HG02840 (cell line): ENCODE results near the gene VSIG10.
"Not testable (repeated sequence)": the region's sequence is repeated elsewhere in the genome, so short reads cannot be mapped to it uniquely, and the experiment has no call there.

Experiments used
- ATAC-seq: cut with Tn5 transposase; IDR thresholded peaks from one replicate; pipeline ENCODE4 v1.9.1; 2021; ENCODE audit warnings: mild to moderate bottlenecking, moderate library complexity, moderate number of reproducible peaks; ENCODE audit not compliant: unreplicated experiment, low FRiP score

The VSIG10 gene

GRCh38 chr12:118103601-118104382 lies at the start of gene VSIG10:
TSS of gene VSIG10 (minus strand) at chr12:118104011. CDS start at chr12:118103671, 340 bp downstream.
- no peak for ATAC-seq

- ATAC-seq, result no peak
Observed at GRCh38 chr12:118151755-118152154, 47.9 kb upstream of the VSIG10 start.

GRCh38 chr12:118150625-118151024 lies 46.8 kb upstream of the VSIG10 start:
- no peak for ATAC-seq

DNA sequence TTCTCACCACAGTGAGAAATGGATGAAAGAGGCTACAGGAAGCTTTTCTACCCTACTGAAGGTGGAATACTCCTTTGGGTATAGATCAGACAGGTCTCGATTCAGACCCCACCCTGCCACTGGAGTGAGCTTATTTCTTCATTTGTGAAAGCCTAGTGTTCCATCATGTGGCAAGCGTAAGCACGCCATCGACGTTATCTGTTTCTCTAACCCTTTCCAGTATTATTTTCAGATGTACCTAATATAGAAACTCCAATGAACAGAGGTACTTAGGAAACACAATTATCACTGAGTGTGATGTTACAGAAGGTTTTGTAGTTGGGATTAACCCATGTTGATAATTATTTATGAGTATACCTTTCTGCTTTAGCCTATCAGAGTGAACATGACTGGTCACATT lies 44.5 kb upstream of the VSIG10 start:
- ATAC-seq, result no peak

DNA sequence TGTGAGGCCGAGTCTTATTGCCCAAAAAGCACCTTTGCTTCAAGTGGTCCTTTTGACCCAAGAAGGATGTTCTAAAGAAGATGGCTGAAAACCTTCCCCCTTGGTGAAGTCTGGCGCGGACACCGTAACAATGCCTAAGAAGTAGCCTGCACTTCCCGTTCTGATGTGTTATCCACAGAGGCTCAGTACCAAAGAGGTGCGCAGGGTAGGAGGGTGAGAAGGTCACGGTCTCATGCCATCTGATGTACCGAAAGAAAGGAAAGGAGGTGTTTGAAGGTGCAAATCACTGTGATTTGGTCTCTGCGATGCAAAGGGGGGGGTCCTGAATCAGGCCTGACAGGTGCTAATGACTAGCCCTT lies 42.0 kb upstream of the VSIG10 start:
- ATAC-seq, result no peak

DNA sequence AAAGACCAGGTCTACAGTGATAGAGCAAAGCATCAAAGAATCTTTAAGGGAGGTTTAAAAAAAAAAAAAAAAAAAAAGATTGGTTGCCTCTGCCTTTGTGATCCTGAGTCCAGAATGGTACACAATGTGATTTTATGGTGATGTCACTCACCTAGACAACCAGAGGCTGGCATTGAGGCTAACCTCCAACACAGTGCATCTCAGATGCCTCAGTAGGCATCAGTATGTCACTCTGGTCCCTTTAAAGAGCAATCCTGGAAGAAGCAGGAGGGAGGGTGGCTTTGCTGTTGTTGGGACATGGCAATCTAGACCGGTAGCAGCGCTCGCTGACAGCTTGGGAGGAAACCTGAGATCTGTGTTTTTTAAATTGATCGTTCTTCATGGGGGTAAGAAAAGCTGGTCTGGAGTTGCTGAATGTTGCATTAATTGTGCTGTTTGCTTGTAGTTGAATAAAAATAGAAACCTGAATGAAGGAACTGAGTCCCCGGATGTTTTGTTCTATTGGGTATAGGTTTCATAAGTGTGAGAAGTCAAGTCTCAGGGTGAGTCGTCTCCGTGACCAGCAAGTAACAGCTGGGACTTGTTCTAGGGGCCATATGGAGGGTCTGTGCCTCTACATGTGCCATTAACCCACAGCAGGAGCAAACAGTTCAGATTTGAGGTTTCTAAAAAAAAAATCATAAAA lies 41.4 kb upstream of the VSIG10 start:
- no peak for ATAC-seq

DNA sequence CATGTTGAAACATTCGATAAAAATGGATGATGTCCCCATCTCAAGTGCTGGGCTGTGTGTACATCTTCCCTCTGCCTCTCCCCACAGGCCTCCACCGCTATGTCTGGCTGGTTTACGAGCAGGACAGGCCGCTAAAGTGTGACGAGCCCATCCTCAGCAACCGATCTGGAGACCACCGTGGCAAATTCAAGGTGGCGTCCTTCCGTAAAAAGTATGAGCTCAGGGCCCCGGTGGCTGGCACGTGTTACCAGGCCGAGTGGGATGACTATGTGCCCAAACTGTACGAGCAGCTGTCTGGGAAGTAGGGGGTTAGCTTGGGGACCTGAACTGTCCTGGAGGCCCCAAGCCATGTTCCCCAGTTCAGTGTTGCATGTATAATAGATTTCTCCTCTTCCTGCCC lies 40.7 kb upstream of the VSIG10 start:
- no peak for ATAC-seq

DNA sequence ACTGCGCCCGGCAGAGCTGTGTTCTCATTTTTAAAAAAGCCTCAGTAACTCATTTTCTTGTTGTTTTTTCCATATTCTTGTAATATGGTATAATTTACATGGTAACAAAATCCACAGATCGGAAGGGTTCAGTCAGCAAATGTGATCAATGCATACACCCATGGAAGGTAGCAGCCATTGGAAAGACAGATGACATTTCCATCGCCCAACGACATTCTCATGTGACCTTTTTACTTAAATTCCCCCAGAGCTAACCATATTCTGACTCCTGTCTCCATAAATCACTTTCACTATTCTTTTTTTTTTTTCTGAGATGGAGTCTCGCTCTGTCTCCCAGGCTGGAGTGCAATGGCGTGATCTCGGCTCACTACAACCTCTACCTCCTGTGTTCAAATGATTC lies 37.0 kb upstream of the VSIG10 start:
- no peak for ATAC-seq

DNA sequence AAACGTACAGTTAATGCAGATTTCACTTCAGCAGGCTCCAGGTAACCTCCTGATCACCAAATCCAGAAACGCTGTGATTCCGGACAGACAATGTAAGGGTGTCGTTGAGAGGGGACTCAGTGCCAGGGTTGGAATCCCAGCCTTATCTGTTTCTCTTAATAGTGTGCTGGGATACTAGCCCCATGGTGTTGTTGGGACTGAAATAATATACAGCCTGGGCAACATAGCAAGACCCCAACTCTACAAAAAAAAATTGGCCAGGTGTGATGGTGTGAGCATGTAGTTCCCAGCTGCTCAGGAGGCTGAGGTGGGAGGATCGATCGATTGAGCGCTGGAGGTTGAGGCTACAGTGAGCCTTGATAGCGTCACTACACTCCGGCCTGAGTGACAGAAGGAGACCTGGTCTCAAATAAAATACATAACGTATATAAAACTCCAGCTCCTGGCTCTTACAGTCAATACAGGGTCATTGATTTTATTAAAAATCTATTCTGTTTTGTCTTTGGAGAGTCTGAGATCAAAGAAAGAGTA lies 33.4 kb upstream of the VSIG10 start:
- ATAC-seq, result no peak

- ATAC-seq, result peak; percentile 24
Observed at GRCh38 chr12:118136559-118137003, 32.8 kb upstream of the VSIG10 start.

- ATAC-seq, result peak; percentile 95
Observed at GRCh38 chr12:118135788-118136558, 32.2 kb upstream of the VSIG10 start, which contains the start of gene PEBP1. TSS of gene PEBP1 (plus strand) at chr12:118136124. CDS start at chr12:118136210, 86 bp downstream.

DNA sequence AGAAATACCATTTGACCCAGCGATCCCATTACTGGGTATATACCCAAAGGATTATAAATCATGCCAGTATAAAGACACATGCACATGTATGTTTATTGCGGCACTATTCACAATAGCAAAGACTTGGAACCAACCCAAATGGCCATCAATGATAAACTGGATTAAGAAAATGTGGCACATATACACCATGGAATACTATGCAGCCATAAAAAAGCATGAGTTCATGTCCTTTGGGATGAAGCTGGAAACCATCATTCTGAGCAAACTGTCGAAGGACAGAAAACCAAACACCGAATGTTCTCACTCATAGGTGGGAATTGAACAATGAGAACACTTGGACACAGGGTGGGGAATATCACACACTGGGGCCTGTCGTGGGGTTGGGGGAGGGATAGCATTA lies 25.6 kb upstream of the VSIG10 start:
- not testable (repeated sequence) for ATAC-seq

GRCh38 chr12:118127867-118128266 lies 24.1 kb upstream of the VSIG10 start:
- no peak for ATAC-seq

- no peak for ATAC-seq
Observed at GRCh38 chr12:118126119-118126757, 22.4 kb upstream of the VSIG10 start.

GRCh38 chr12:118125743-118126118 lies 21.9 kb upstream of the VSIG10 start:
- ATAC-seq, result no peak

GRCh38 chr12:118124333-118124874 lies 20.6 kb upstream of the VSIG10 start:
- no peak for ATAC-seq

DNA sequence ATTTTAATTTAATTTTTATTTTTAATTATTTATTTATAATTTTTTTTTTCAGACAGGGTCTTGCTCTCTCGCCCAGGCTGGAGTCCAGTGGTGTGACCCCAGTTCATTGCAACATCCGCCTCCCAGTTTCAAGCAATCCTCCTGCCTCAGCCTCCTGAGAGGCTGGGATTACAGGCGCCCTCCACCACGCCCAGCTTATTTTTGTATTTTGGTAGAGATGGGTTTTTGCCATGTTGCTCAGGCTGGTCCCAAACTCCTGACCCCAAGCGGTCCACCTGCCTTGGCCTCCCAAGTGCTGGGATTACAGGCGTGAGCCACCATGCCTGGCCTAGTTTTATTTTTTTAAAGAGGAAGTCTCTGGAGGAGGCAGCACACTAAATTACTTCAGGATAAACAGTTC lies 18.5 kb upstream of the VSIG10 start:
- ATAC-seq, result no peak

DNA sequence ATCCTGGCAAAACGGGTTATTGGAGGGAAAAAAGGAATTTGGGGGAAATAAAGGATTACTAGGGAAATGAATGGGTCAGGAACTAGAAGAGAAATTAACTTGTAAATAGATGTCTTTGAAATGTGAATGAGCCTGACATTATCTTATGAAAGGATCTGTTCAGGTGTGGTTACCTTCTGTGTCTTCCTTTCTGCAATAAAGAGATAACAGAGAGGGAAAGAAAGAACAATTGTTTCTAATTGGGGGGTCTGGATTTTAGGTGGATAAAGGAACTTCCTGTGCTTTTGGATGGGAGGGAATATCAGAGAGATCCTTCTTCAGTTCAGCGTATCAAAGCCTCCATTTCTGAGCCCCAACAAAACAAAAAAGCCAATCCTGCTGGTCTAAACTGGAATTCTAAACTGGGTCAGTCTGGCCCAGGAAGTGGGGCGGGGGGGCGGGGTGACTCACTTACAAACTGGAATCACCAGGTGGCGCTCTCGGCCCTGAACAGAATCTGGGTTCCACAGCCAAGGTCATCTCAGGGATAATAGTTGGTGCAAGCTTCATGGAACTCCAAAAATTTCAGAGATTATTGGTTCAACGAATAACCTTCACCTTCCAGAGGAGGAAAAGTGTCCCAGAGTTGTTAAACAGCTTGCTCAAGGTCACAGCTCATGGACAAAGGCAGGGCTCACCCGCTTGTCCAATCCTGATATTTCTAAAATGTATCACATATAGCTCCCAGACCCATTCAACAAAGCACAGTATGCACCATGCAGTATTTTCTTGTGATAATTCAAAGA lies 17.0 kb upstream of the VSIG10 start:
- ATAC-seq, result no peak

- ATAC-seq, result no peak
Observed at GRCh38 chr12:118119449-118119879, 15.7 kb upstream of the VSIG10 start.
